HCT116 (cell line): ENCODE measurements around the gene MRTFB. TPM values are rescaled to one million over a fixed set of nuclear protein-coding genes. Genes with fewer than 3 reads are reported as not detected.

ENCODE experiments used
- ATAC-seq: fragments of 200-7000 bp; cut with Tn5 transposase; 2 replicates; pipeline ENCODE4 v1.9.1; 2020; ENCODE audit warnings: mild to moderate bottlenecking, moderate library complexity
- BruUV-seq: library from RNA; stranded (reverse); fragments of 400-500 nt; replicated peaks from 2 replicates; lab custom pipeline; 2021; lab: Mats Ljungman, UMichigan
- CTCF ChIA-PET: fragments of 300-600 bp; sonication (Branson Sonifier 250); formaldehyde crosslinking; loops from one replicate; lab custom pipeline; 2021; ENCODE audit warnings: antibody characterized with exemption; lab: Charles Lee
- POLR2A ChIA-PET: fragments of 300-600, 350-600 bp; sonication (Branson Sonifier 250); formaldehyde crosslinking; loops from one replicate; lab custom pipeline; 2021; ENCODE audit warnings: antibody characterized with exemption; lab: Charles Lee
- RAD21 ChIA-PET, 2 experiments: fragments of 300-600 bp; sonication (Branson Sonifier 250); formaldehyde crosslinking; loops; one replicate each; lab custom pipeline; 2023; ENCODE audit warnings: low total read pairs in 2 of 2; ENCODE audit not compliant: uncharacterized antibody in 2 of 2, unreplicated experiment in 2 of 2, low non-redundant PET in 1 of 2; lab: Charles Lee
- DNase-seq: peaks from one replicate; pipeline ENCODE4 v3.0.0-alpha.2; 2010; ENCODE audit warnings: low read depth, low spot score
- H2AFZ ChIP-seq: fragments of 200-600 bp; shearing (Covaris generic), sonication (generic); 2 replicates; pipeline ENCODE4 v1.6.1; 2017; ENCODE audit warnings: low read depth, mixed run types, mixed read lengths, antibody characterized with exemption, low read length; ENCODE audit not compliant: poor library complexity, severe bottlenecking
- H3K27ac ChIP-seq: 2 replicates; pipeline ENCODE4 v1.5.1; 2012; ENCODE audit warnings: low read depth, low read length
- H3K27me3 ChIP-seq: fragments of 200-600 bp; sonication (generic); 2 replicates; pipeline ENCODE4 v1.6.1; 2016; ENCODE audit warnings: mixed run types, low read length, mixed read lengths; ENCODE audit not compliant: insufficient read depth
- H3K36me3 ChIP-seq, 2 experiments: fragments of 200-500 bp in 1 of 2; fragments of 200-600 bp in 1 of 2; sonication (Bioruptor generic) in 1 of 2; sonication (generic) in 1 of 2; 2 replicates each; pipeline versions ENCODE4 v1.5.1 to v1.6.1; 2014 to 2016; ENCODE audit warnings: low read length in 2 of 2, inconsistent platforms in 1 of 2, mixed read lengths in 1 of 2, mixed run types in 1 of 2; ENCODE audit not compliant: insufficient read depth in 2 of 2, control insufficient read depth in 1 of 2
- H3K4me1 ChIP-seq, 2 experiments: fragments of 200-600 bp in 1 of 2; sonication (generic) in 1 of 2; 2 replicates each; pipeline versions ENCODE4 v1.5.1 to v1.6.1; 2012 to 2017; ENCODE audit warnings: low read length in 2 of 2, inconsistent platforms in 1 of 2, mild to moderate bottlenecking in 1 of 2, mixed read lengths in 1 of 2, mixed run types in 1 of 2, moderate library complexity in 1 of 2; ENCODE audit not compliant: insufficient read depth in 2 of 2, control insufficient read depth in 1 of 2
- H3K4me2 ChIP-seq: fragments of 200-600 bp; sonication (generic); 2 replicates; pipeline ENCODE4 v1.6.1; 2017; ENCODE audit warnings: mixed run types, low read length, mixed read lengths
- H3K4me3 ChIP-seq, 2 experiments: fragments of 200-600 bp in 1 of 2; sonication (generic) in 1 of 2; replicated peaks in 1 of 2; 2 replicates each; pipeline ENCODE4 v1.5.1; 2011 to 2016; ENCODE audit warnings: low read length in 2 of 2, control low read depth in 1 of 2, low read depth in 1 of 2, mild to moderate bottlenecking in 1 of 2, mixed read lengths in 1 of 2, mixed run types in 1 of 2
- H3K79me2 ChIP-seq: fragments of 200-600 bp; sonication (generic); 2 replicates; pipeline ENCODE4 v1.6.1; 2017; ENCODE audit warnings: mild to moderate bottlenecking, mixed run types, low read length, moderate library complexity, mixed read lengths; ENCODE audit not compliant: insufficient read depth
- H3K9ac ChIP-seq: fragments of 200-600 bp; sonication (generic); 2 replicates; pipeline ENCODE4 v1.6.1; 2016; ENCODE audit warnings: low read length, mixed read lengths
- H3K9me2 ChIP-seq: fragments of 200-600 bp; sonication (generic), shearing (Covaris generic); 2 replicates; pipeline ENCODE4 v1.6.1; 2017; ENCODE audit warnings: mixed run types, mild to moderate bottlenecking, moderate library complexity; ENCODE audit not compliant: insufficient read depth
- H3K9me3 ChIP-seq, 2 experiments: fragments of 200-500 bp in 1 of 2; fragments of 200-600 bp in 1 of 2; sonication (Bioruptor generic) in 1 of 2; sonication (generic) in 1 of 2; 2 replicates each; pipeline ENCODE4 v1.6.1; 2014 to 2017; ENCODE audit warnings: low read length in 2 of 2, mixed read lengths in 2 of 2, inconsistent platforms in 1 of 2, low read depth in 1 of 2, mild to moderate bottlenecking in 1 of 2, mixed run types in 1 of 2, moderate library complexity in 1 of 2; ENCODE audit not compliant: control insufficient read depth in 1 of 2, insufficient read depth in 1 of 2
- H4K20me1 ChIP-seq: fragments of 200-600 bp; sonication (generic), shearing (Covaris generic); 2 replicates; pipeline ENCODE4 v1.6.1; 2017; ENCODE audit warnings: mixed run types, mild to moderate bottlenecking, moderate library complexity; ENCODE audit not compliant: insufficient read depth
- CBX3 ChIP-seq: IDR thresholded peaks from 2 replicates; pipeline ENCODE4 v1.6.1; 2012; ENCODE audit warnings: low read depth
- EZH2phosphoT487 ChIP-seq: fragments of 200-600 bp; IDR thresholded peaks from 2 replicates; pipeline ENCODE4 v1.6.1; 2018; ENCODE audit warnings: antibody characterized with exemption, borderline replicate concordance
- JUND ChIP-seq: IDR thresholded peaks from 2 replicates; pipeline ENCODE4 v1.6.1; 2012
- POLR2AphosphoS5 ChIP-seq: IDR thresholded peaks from 2 replicates; pipeline ENCODE4 v1.6.1; 2011; ENCODE audit warnings: mild to moderate bottlenecking, low read depth, low read length, moderate library complexity
- SIN3A ChIP-seq: IDR thresholded peaks from 2 replicates; pipeline ENCODE4 v1.6.1; 2012; ENCODE audit warnings: low read depth
- SRF ChIP-seq: IDR thresholded peaks from 2 replicates; pipeline ENCODE4 v1.6.1; 2012; ENCODE audit warnings: low read depth
- YY1 ChIP-seq: IDR thresholded peaks from 2 replicates; pipeline ENCODE4 v1.6.1; 2011; ENCODE audit warnings: low read length, low read depth, moderate library complexity, mild to moderate bottlenecking; ENCODE audit not compliant: insufficient replicate concordance; ENCODE audit errors: extremely low read depth
- ZBTB33 ChIP-seq: IDR thresholded peaks from 2 replicates; pipeline ENCODE4 v1.6.1; 2011; ENCODE audit warnings: mild to moderate bottlenecking, low read length, moderate library complexity; ENCODE audit not compliant: insufficient replicate concordance; ENCODE audit errors: extremely low read depth
- ZFX ChIP-seq: fragments of 450-650 bp; IDR thresholded peaks from 2 replicates; pipeline ENCODE4 v1.6.1; 2017
- ZNF274 ChIP-seq: fragments of 200-500 bp; sonication (Bioruptor generic); IDR thresholded peaks from 2 replicates; pipeline ENCODE4 v1.6.1; 2014; ENCODE audit warnings: mild to moderate bottlenecking, low read depth, low read length, inconsistent platforms
- intact Hi-C: fragments of 100-400 bp; cut with micrococcal nuclease; formaldehyde crosslinking; loops from 2 replicates; pipeline ENCODE4 v1.10.0; 2022
- total RNA-seq: library from RNA; stranded (reverse); gene quantifications from one replicate; pipeline ENCODE4 v1.2.1, GENCODE V29; 2021; ENCODE audit not compliant: unreplicated experiment
- TF ChIP-seq, protein P1 (sequence below): IDR thresholded peaks from 2 replicates; pipeline ENCODE4 v1.6.1; 2012

MRTFB gene
- total RNA-seq, 1 experiment from 2014 or later = 39.0 TPM

GRCh38 chr16:14129502-14129901 lies 58.4 kb downstream of the MRTFB start:
- TF ChIP-seq JUND = no peak
- TF ChIP-seq ZBTB33 = no peak
- TF ChIP-seq YY1 = no peak
- no peak for TF ChIP-seq POLR2AphosphoS5
- TF ChIP-seq, protein P1, sequence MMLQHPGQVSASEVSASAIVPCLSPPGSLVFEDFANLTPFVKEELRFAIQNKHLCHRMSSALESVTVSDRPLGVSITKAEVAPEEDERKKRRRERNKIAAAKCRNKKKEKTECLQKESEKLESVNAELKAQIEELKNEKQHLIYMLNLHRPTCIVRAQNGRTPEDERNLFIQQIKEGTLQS = no peak
- TF ChIP-seq SIN3A = no peak
- TF ChIP-seq ZNF274 = no peak
- no peak for TF ChIP-seq EZH2phosphoT487
- no peak for TF ChIP-seq ZFX
- TF ChIP-seq SRF = no peak
- no peak for TF ChIP-seq CBX3
- TF ChIP-seq, all 23 proteins: peak for 0
- intact Hi-C loops = no loop called here
- Histone ChIP-seq H3K9me2 (no peaks in the 10 kb centered on the region), H3K4me1 (no peaks in the 10 kb centered on the region), H4K20me1 (no peaks in the 10 kb centered on the region), H3K36me3 (no peaks in the 10 kb centered on the region), H3K27ac (no peak overlapping the region), H2AFZ (no peak overlapping the region), H3K79me2 (peaks cover 39% of the 10 kb centered on the region), H3K4me3 (no peak overlapping the region), H3K4me2 (no peak overlapping the region), H3K9ac (no peak overlapping the region), H3K27me3 (no peaks in the 10 kb centered on the region), H3K9me3 (no peaks in the 10 kb centered on the region)
- CTCF ChIA-PET = no interaction called here
- RAD21 ChIA-PET = no interaction called here
- POLR2A ChIA-PET = no interaction called here
- DNase-seq (no peak), ATAC-seq (no peak)
- BruUV-seq = no TSS peak
